ENCODE data around the gene GID8.

GID8 gene

GRCh38 chr20:62972845-62973745, 35.1 kb downstream of the GID8 start:
- H3K9ac ChIP-seq (ENCODE audit: low read depth, low read length), result no peak overlapping the region

DNA sequence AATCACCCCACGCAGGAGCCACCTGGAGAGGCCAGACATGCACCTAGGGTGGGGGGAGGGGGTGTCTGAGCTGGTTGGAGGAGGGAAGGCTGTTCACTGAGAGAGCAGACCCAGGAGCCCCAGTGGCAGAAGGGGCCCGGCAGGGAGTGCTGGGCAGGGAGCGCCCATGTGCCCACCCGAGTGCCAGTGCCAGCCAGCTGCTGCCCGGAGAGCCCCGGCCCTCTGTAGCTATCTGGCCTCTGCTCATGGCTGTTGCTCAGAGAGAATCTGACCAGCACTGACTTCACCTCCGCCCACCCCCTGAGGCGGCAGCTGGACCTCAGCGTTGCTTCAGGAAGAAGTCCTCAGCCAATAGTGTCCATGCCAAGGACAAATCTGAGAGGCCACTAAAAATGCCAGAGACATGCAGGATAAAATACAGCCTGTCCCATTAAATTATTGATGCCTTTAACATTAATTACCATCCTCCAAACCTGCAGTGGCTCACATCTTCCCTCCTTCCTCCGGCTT, 37.4 kb downstream of the GID8 start:
- Histone ChIP-seq H3K4me3 (ENCODE audit: low read depth, low read length) (no peak overlapping the region), H3K4me1 (ENCODE audit: control insufficient read depth, insufficient read depth, low read length) (peaks cover 2% of the 10 kb centered on the region), H3K9ac (ENCODE audit: low read depth, low read length) (no peak overlapping the region), H3K36me3 (ENCODE audit: control insufficient read depth, insufficient read depth, low read length) (no peaks in the 10 kb centered on the region), H3K27me3 (ENCODE audit: control insufficient read depth, insufficient read depth, low read length) (peaks cover 11% of the 10 kb centered on the region), H3K9me3 (ENCODE audit: control insufficient read depth, insufficient read depth, low read length) (no peaks in the 10 kb centered on the region)

More at GRCh38 chr20:62972845-62973745, 35.1 kb downstream of the GID8 start:
- Histone ChIP-seq H3K4me1 (ENCODE audit: control insufficient read depth, insufficient read depth, low read length) (peaks cover 2% of the 10 kb centered on the region), H3K9me3 (ENCODE audit: control insufficient read depth, insufficient read depth, low read length) (no peaks in the 10 kb centered on the region), H3K4me3 (ENCODE audit: low read depth, low read length) (peak overlapping the region; percentile 52), H3K36me3 (ENCODE audit: control insufficient read depth, insufficient read depth, low read length) (peaks cover under 1% of the 10 kb centered on the region), H3K27me3 (ENCODE audit: control insufficient read depth, insufficient read depth, low read length) (peaks cover 11% of the 10 kb centered on the region)

DNA sequence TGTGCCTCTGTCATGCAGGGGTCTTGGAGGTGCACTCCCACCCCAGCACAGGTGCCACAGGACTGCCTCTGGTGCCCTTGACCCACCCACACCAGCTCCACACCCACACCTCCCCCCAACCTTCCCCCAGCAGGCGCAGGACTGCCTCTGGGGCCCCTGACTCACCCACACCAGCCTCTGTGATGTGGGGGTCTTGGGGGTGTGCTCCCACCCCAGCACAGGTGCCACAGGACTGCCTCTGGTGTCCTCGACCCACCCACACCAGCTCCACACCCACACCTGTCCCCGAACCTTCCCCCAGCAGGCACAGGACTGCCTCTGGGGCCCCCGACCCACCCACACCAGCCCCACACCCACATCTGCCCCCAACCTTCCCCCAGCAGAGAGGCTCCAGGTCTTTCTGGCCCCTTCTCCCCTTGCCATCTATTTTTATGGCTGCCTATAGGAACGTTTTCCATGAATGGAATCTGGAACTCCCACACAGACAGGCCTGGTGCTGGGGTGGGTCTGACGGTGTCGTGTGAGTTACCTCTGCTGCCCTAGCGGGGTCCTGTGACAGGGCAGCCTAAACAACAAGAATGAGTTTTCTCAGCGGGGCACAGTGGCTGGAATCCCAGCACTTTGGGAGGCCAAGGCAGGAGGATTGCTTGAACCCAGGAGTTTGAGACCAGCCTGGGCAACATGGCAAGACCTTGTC, 38.0 kb downstream of the GID8 start:
- H3K4me1 ChIP-seq (ENCODE audit: control insufficient read depth, insufficient read depth, low read length), result peaks cover 2% of the 10 kb centered on the region
- no peak overlapping the region for H3K9ac ChIP-seq (ENCODE audit: low read depth, low read length)
- no peaks in the 10 kb centered on the region for H3K36me3 ChIP-seq (ENCODE audit: control insufficient read depth, insufficient read depth, low read length)
- H3K27me3 ChIP-seq (ENCODE audit: control insufficient read depth, insufficient read depth, low read length), result peaks cover 11% of the 10 kb centered on the region
- no peak overlapping the region for H3K4me3 ChIP-seq (ENCODE audit: low read depth, low read length)
- no peaks in the 10 kb centered on the region for H3K9me3 ChIP-seq (ENCODE audit: control insufficient read depth, insufficient read depth, low read length)

- Histone ChIP-seq H3K9ac (ENCODE audit: low read depth, low read length) (no peak overlapping the region), H3K4me1 (ENCODE audit: control insufficient read depth, insufficient read depth, low read length) (peaks cover 2% of the 10 kb centered on the region), H3K27me3 (ENCODE audit: control insufficient read depth, insufficient read depth, low read length) (peaks cover 11% of the 10 kb centered on the region)
Observed at GRCh38 chr20:62976886-62977285, 38.9 kb downstream of the GID8 start.

DNA sequence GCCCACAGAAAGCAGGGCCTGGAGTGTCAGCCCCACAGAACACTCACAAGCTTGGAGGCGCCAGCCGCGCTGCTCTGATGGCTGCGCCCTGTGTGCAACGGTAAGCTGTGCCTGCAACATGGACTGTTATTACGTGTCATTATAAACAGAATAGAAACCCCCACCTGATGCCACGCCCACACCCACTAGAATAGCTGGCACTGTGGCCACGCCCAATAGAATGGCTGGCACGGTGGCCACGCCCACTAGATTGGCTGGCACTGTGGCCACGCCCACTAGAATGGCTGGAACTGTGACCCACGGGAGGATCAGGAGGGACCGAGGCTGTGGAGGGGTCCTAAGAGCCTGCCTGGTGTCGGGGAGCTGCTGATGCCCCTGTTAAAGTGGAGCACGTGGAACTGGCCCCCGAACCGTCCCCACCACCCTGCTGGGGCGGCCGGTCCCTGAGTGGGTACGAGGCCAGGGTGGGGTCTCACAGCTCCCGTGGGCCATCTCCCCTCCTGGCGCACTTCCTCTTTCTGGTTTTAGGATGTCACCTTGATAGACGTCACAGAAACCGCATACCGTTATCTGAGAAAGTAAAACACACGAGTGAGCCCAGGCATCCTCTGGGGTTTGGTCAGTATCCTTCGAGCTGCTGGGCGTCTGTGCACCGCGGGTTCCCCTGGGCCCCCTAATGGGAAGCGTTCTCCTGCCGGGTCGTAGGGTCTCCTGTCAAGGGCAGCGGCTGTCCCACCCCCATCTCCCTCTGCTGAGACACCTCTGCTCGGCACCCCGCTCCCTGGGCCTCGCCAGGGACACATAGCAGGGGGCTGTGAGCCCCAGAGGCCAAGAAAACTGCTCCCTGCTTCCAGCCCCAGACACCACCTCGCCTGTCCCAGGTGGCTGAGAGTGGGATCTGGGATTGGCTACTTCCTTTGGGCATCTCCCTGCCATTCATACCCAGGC, 39.9 kb downstream of the GID8 start:
- Histone ChIP-seq H3K9me3 (ENCODE audit: control insufficient read depth, insufficient read depth, low read length) (no peaks in the 10 kb centered on the region), H3K36me3 (ENCODE audit: control insufficient read depth, insufficient read depth, low read length) (no peaks in the 10 kb centered on the region), H3K9ac (ENCODE audit: low read depth, low read length) (no peak overlapping the region), H3K4me3 (ENCODE audit: low read depth, low read length) (no peak overlapping the region), H3K4me1 (ENCODE audit: control insufficient read depth, insufficient read depth, low read length) (peaks cover 2% of the 10 kb centered on the region), H3K27me3 (ENCODE audit: control insufficient read depth, insufficient read depth, low read length) (peaks cover 7% of the 10 kb centered on the region)

More at GRCh38 chr20:62976886-62977285, 38.9 kb downstream of the GID8 start:
- no peaks in the 10 kb centered on the region for H3K9me3 ChIP-seq (ENCODE audit: control insufficient read depth, insufficient read depth, low read length)
- H3K36me3 ChIP-seq (ENCODE audit: control insufficient read depth, insufficient read depth, low read length), result no peaks in the 10 kb centered on the region
- H3K4me3 ChIP-seq (ENCODE audit: low read depth, low read length), result no peak overlapping the region

DNA sequence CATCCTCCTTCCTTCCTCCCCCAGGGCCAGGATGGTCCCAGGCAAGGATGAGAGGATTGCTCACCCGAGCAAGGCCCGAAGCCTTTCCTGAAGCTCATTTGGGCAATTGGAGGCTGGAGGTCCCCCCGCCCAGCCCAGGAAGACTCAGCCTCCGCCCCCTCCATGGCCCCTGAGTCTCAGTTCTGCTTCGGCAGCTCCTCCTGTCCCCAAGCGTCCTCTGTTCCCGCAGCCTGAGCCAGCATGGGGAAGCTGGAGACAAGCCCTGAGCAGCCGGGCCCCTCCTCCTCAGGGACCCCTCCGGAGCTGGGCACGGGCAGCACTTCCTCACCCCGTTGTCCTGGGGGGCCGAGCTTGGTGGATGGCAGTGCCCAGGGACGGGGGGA, 40.6 kb downstream of the GID8 start:
- Histone ChIP-seq H3K27me3 (ENCODE audit: control insufficient read depth, insufficient read depth, low read length) (peaks cover 3% of the 10 kb centered on the region), H3K9ac (ENCODE audit: low read depth, low read length) (no peak overlapping the region), H3K36me3 (ENCODE audit: control insufficient read depth, insufficient read depth, low read length) (no peaks in the 10 kb centered on the region), H3K4me1 (ENCODE audit: control insufficient read depth, insufficient read depth, low read length) (peaks cover 2% of the 10 kb centered on the region), H3K4me3 (ENCODE audit: low read depth, low read length) (no peak overlapping the region), H3K9me3 (ENCODE audit: control insufficient read depth, insufficient read depth, low read length) (no peaks in the 10 kb centered on the region)

- Histone ChIP-seq H3K4me3 (ENCODE audit: low read depth, low read length) (no peak overlapping the region), H3K9ac (ENCODE audit: low read depth, low read length) (no peak overlapping the region), H3K36me3 (ENCODE audit: control insufficient read depth, insufficient read depth, low read length) (no peaks in the 10 kb centered on the region), H3K27me3 (ENCODE audit: control insufficient read depth, insufficient read depth, low read length) (peaks cover 3% of the 10 kb centered on the region), H3K9me3 (ENCODE audit: control insufficient read depth, insufficient read depth, low read length) (no peaks in the 10 kb centered on the region), H3K4me1 (ENCODE audit: control insufficient read depth, insufficient read depth, low read length) (peaks cover 2% of the 10 kb centered on the region)
Observed at GRCh38 chr20:62979310-62979709, 41.4 kb downstream of the GID8 start.

GRCh38 chr20:62979876-62980373, 42.0 kb downstream of the GID8 start:
- Histone ChIP-seq H3K4me1 (ENCODE audit: control insufficient read depth, insufficient read depth, low read length) (peaks cover under 1% of the 10 kb centered on the region), H3K27me3 (ENCODE audit: control insufficient read depth, insufficient read depth, low read length) (peaks cover 3% of the 10 kb centered on the region), H3K9ac (ENCODE audit: low read depth, low read length) (no peak overlapping the region), H3K36me3 (ENCODE audit: control insufficient read depth, insufficient read depth, low read length) (no peaks in the 10 kb centered on the region), H3K4me3 (ENCODE audit: low read depth, low read length) (no peak overlapping the region), H3K9me3 (ENCODE audit: control insufficient read depth, insufficient read depth, low read length) (no peaks in the 10 kb centered on the region)

- H3K27me3 ChIP-seq (ENCODE audit: control insufficient read depth, insufficient read depth, low read length), result peaks cover 2% of the 10 kb centered on the region
- no peak overlapping the region for H3K9ac ChIP-seq (ENCODE audit: low read depth, low read length)
- no peak overlapping the region for H3K4me3 ChIP-seq (ENCODE audit: low read depth, low read length)
- H3K9me3 ChIP-seq (ENCODE audit: control insufficient read depth, insufficient read depth, low read length), result no peaks in the 10 kb centered on the region
- H3K36me3 ChIP-seq (ENCODE audit: control insufficient read depth, insufficient read depth, low read length), result no peaks in the 10 kb centered on the region
- H3K4me1 ChIP-seq (ENCODE audit: control insufficient read depth, insufficient read depth, low read length), result no peaks in the 10 kb centered on the region
Observed at GRCh38 chr20:62980380-62980960, 42.5 kb downstream of the GID8 start.

- H3K27me3 ChIP-seq (ENCODE audit: control insufficient read depth, insufficient read depth, low read length), result no peaks in the 10 kb centered on the region
- no peaks in the 10 kb centered on the region for H3K36me3 ChIP-seq (ENCODE audit: control insufficient read depth, insufficient read depth, low read length)
- H3K4me1 ChIP-seq (ENCODE audit: control insufficient read depth, insufficient read depth, low read length), result no peaks in the 10 kb centered on the region
- no peaks in the 10 kb centered on the region for H3K9me3 ChIP-seq (ENCODE audit: control insufficient read depth, insufficient read depth, low read length)
- H3K4me3 ChIP-seq (ENCODE audit: low read depth, low read length), result no peak overlapping the region
- no peak overlapping the region for H3K9ac ChIP-seq (ENCODE audit: low read depth, low read length)
Observed at GRCh38 chr20:62980970-62981369, 43.0 kb downstream of the GID8 start.
